Stimulated activated naive CD4-positive, alpha-beta T cell (primary cell): Measurements from ENCODE around the gene LIG1.

Source experiments
- DNase-seq, 6 experiments: peaks; one replicate each; lab custom pipeline; 2025; lab: John Stamatoyannopoulos, UW

LIG1 gene

DNA sequence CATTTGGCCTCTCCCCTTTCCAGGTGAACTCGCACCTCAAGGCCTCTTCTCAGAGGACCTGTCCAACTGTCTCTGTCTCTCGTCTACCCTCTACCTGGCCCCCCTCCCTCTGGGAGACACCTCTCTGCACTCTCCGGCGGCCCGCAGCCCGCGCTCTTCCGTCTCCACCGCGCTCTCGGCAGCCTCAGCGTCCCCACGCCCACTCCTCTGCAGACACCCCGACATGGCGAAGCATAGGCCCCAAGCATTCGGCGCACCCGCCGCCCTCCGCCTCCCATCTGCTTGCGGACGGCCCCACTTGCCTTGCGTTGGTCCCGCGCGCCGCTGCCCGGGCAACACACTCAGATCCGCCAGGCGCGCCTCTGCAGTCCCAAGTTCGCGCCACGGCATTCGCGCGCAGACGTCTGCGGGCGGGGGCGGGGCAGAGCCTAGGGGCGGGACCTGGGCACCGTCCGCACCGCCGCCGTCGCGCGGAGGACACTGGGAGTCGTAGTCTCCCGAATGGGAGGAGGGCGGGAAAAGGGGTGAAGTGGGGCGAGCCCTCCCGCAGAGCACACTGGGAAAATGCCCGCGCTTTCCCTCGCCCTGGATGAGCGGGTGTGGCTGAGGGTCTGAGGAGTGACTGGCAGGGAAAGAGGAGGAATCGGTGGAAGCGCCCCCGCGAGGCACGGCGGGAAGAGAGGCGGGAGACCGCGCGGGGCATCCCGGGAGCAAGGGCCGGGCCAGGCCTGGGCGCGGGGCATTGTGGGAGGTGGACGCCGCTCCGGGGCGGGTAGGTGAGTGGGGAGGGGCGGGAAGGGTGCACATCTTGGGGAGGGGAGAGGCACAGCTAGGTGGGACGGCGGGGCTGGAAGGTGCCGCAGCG, at the start of gene LIG1, which contains the start of gene ZSWIM9:
Gene LIG1, minus strand, starts transcription at position 406 of the 865 bp plus-strand sequence. CDS start 4,778 bp downstream, outside the sequence.
Gene ZSWIM9, plus strand, starts transcription at position 742 of the 865 bp plus-strand sequence. CDS start 1,123 bp downstream, outside the sequence.
- DNase-seq = peak; percentile 81 to 98 (median 93)

DNA sequence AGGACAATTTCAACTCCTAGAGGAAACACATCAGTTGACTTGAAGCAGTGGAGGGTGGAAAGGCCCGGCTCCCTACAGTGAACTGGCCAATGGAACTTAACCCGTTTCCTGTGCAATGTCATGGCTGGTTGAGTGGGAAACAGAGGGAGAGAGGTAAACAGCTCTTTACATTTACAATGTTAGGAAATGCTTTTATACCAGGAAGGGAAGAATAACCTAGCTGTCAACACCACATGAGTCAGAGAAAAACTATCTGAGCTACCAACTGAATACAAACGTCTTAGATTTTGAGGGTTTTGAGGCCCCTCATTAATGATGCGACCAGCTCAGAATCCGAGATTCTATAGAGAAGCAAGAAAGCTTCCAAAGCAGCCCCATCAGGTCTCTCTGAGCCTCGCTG, 48.9 kb upstream of the LIG1 start:
- no peak for DNase-seq

DNA sequence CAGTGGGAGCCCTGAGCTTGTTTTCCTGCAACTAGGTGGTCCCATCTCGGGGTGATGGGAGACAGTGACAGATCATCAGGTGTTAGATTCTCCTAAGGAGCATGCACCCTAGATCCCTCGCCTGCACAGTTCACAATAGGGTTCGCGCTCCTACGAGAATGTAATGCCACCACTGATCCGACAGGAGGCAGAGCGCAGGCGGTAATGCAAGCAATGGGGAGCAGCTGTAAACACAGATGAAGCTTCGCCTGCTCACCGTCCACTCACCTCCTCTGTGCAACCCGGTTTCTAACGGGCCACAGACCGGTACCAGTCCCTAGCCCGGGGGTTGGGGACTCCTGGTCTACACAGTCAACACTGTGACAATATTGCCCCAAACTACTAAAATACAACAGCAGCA, 46.8 kb upstream of the LIG1 start:
- DNase-seq = no peak

DNA sequence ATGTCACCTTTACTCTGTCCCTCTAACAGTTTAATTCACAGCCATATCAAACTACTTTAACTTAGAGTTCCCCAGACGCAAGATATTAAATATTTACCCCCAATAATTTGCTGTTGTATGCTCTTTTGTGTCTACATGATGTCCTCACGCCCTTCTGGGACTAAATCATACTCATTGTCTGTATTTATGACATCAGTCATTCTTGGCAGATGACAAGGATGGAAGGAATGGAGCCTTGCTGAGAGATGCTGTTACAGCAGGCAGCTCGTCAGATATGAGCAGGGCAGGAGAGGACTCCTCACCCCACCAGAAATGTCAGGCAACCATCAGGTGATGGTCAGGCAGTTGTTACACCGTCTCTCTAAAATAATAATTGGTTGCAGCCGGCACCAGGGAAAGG, 43.8 kb upstream of the LIG1 start:
- DNase-seq = no peak

- peak in 2 of 6 experiments; percentile 8 to 32 for DNase-seq
Measured at GRCh38 chr19:48210005-48210404, 39.9 kb upstream of the LIG1 start.

- no peak for DNase-seq
Measured at GRCh38 chr19:48206397-48207093, 36.4 kb upstream of the LIG1 start.

GRCh38 chr19:48203794-48204628, 33.9 kb upstream of the LIG1 start:
- DNase-seq = peak; percentile 78 to 88 (median 83)

- DNase-seq = no peak
Measured at GRCh38 chr19:48203222-48203793, 33.2 kb upstream of the LIG1 start.

DNA sequence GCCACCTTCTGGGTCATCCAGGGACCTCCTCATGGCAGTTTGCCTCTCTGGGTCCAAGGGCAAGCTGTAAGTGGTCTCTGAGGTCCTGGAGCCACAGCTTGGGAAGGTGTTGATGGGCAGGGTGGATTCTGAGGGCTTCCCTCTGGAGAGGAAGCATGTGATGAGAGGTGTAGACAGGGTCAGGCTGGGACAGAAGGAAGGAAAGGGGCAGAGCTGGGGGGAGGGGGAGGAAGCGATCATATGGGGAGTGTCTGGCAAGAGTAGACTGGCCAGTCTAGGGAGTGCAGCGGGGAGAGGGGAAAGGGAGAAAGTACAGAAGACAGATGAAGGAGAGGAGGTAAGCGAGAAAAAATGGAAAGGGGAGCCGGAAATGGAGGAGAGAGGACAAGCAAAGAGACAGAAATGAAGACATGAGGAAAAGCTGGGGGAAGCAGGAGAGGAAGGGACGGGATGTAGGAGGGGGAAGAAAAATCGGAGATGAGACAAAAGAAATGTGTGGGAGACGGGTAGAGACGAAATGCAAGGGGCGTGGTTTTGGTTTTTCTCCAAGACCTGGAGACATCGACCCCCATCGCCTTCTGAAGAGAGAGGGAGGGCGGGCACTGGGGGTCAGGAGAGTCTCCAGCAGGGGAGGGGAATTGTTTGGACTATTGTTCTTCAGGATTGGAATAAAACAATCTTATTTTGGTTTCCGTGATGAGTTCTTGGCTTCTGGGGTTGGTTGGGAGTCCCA, 27.0 kb upstream of the LIG1 start:
- DNase-seq = no peak

- DNase-seq = no peak
Measured at GRCh38 chr19:48196321-48196763, 26.2 kb upstream of the LIG1 start.

GRCh38 chr19:48194844-48195830, 25.0 kb upstream of the LIG1 start:
- no peak for DNase-seq

DNA sequence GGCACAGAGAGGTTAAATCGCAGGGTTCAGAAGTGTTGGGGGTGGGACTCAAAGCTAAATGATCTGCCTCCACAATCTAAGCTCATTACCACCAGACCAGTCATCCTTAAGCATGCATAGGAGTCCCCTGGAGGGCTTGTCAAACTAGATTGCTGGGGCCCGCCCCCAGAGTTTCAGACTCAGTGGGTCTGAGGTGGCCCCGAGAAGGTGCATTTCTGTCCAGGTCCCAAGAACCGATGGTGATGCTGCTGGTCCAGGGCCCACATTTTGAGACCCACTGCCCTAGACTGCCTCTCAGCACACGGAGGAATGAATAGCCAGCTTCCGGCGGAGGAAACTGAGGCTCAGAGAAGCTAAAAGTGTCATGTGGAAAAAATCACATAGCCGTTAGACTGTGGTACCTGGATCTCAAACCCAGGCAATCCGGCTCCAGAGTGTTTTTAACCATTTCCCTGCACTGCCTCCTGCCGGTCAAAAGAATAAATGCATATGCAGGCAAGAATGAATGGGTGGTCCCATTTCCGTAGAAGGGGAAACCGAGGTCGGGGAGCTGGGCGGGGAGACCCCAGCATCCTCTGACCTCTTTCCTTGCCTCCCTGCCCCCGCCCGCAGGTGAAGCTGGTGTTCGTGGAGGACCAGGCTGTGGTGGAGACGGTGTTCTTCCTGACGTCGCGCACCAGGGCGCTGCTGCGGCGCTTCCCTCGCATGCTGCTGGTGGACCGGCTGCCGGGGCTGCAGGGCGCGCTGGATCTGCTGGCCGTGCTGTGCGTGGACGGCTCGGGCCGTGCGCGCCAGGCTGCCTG, 24.1 kb upstream of the LIG1 start:
- peak in 1 of 6 experiments; percentile 10 for DNase-seq

- DNase-seq = no peak
Measured at GRCh38 chr19:48192750-48193149, 22.6 kb upstream of the LIG1 start.

DNA sequence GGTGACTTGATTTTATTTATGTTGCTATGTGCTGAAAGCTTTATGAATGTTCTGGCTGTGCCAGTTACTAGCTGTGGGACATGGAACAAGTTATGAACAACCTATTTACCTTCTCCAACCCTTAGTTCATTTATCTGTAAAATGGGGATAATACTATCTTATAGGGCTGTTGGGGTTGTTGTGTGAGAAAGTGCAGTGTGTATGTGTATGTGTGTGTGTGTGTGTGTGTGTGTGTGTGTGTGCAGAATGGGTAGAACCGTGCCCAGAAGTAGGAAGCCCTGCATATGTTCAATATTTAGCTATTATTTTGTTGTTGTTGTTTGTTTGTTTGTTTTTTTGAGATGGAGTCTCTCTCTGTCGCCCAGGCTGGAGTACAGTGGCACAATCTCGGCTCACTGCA, 20.7 kb upstream of the LIG1 start:
- no peak for DNase-seq

DNA sequence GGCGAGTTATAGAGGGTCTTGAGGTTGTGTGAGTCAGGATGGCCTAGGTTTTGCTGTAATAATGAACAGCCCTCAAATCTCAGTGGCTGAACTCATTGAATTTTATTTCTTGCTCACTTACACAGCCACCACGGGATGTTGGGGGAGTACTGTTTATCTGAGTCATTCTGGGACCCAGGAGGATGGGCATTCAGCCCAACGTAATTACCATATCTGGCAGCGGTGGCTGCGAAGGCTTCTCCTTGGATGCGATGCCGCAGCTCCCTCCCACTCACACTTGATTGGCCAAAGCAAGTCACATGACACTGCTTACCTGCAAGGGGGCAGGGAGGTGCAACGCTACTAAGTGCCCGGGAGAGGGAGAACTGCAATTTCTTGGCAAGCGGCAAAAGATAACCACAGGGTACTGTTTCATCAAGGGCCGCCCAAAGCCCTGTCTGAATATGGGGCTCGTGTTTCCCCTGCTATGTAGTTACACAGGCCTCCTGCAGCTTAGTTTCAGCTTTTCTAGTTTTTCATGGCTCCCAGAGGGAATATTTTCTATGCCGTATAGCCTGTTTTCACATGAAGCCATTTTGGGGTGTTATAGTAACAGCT, 20.2 kb upstream of the LIG1 start:
- peak in 4 of 6 experiments; percentile 11 to 49 (median 22) for DNase-seq

GRCh38 chr19:48186541-48186991, 16.4 kb upstream of the LIG1 start:
- no peak for DNase-seq

DNA sequence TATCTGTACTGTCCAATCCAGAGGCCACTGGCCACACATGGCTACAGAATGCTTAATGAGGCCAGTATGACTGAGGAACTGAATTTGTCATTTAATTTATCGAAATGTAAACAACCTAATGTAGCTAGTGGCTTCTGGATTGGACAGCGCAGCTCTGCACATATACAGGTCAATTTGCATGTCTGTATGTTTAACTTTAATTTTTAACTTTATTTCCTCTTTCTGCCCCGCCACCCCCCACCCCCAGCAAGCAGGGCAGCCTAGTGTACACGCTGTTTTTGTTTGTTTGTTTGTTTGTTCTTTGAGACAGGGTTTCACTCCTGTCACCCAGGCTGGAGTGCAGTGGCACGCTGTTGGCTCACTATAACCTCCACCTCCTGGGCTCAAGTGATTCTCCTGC, 15.9 kb upstream of the LIG1 start:
- no peak for DNase-seq

DNA sequence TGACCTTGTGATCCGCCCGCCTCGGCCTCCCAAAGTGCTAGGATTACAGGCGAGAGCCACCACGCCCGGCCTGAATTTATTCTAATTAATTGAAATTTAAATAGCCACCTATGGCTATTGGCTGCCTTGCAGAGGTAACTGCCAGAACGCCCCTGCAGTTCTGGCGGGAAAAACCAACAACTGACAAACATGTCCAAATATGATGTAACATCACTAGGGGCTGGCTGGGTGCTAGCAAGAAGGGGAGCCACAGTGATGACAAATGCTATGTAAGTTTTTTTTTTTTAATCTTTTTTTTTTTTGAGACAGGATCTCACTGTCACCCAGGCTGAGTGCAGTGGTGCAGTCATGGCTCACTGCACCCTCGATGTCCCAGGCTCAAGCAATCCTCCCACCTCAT, 13.2 kb upstream of the LIG1 start:
- DNase-seq = no peak
